IPS-20b (cell line): Measurements from ENCODE around the gene ITGA11.

Experiments used
- H3K27ac ChIP-seq: one replicate; pipeline ENCODE4 v1.5.1; 2013; ENCODE audit warnings: low read length
- H3K27me3 ChIP-seq: 2 replicates; pipeline ENCODE4 v1.6.1; 2013; ENCODE audit warnings: mild to moderate bottlenecking, low read length, inconsistent platforms; ENCODE audit not compliant: insufficient read depth
- H3K36me3 ChIP-seq: 2 replicates; pipeline ENCODE4 v1.6.1; 2013; ENCODE audit warnings: low read depth, mild to moderate bottlenecking, inconsistent platforms, low read length, moderate library complexity; ENCODE audit not compliant: insufficient read depth
- H3K4me1 ChIP-seq: 2 replicates; pipeline ENCODE4 v1.6.1; 2013; ENCODE audit warnings: mild to moderate bottlenecking, control low read depth, inconsistent platforms, low read length, moderate library complexity; ENCODE audit not compliant: insufficient read depth
- H3K4me3 ChIP-seq: 2 replicates; pipeline ENCODE4 v1.5.1; 2013; ENCODE audit warnings: mild to moderate bottlenecking, low read length, inconsistent platforms
- H3K9ac ChIP-seq: 2 replicates; pipeline ENCODE4 v1.6.1; 2013; ENCODE audit warnings: low read depth, mild to moderate bottlenecking, inconsistent platforms, low read length, moderate library complexity
- H3K9me3 ChIP-seq: 2 replicates; pipeline ENCODE4 v1.6.1; 2013; ENCODE audit warnings: mild to moderate bottlenecking, low read depth, low read length, inconsistent platforms; ENCODE audit not compliant: insufficient read depth

ITGA11 gene

DNA sequence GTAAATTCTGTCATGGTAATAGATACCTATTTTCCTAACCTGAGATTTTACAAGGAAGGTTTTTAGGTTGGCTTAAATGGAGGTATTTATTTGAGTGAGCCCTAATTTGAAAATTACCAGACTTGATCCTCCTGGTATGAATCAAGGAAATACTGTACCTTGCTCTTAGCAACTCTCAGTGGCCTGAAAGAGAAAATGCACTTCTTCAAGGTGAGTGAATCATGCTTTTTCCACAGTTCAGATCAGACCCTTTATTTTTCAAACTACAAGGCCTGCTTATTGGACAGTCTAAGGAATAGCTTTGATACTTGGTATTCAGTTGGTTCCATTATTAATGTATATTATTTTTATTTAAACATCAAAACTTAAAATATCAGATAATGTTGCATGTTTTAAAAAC lies 139.0 kb downstream of the ITGA11 start:
- H3K27ac ChIP-seq = no peak overlapping the region
- H3K36me3 ChIP-seq = peaks cover 50% of the 10 kb centered on the region
- H3K9me3 ChIP-seq = no peaks in the 10 kb centered on the region
- H3K9ac ChIP-seq = no peak overlapping the region
- no peaks in the 10 kb centered on the region for H3K27me3 ChIP-seq
- H3K4me1 ChIP-seq = peaks cover 12% of the 10 kb centered on the region; the same call in 1 of the 2 replicates
- no peak overlapping the region for H3K4me3 ChIP-seq

GRCh38 chr15:68292157-68292781 lies 139.7 kb downstream of the ITGA11 start:
- H3K4me3 ChIP-seq = no peak overlapping the region
- H3K27ac ChIP-seq = no peak overlapping the region
- peaks cover 45% of the 10 kb centered on the region for H3K36me3 ChIP-seq
- H3K9me3 ChIP-seq = no peaks in the 10 kb centered on the region
- H3K9ac ChIP-seq = no peak overlapping the region
- H3K4me1 ChIP-seq = peaks cover 12% of the 10 kb centered on the region; the same call in 1 of the 2 replicates
- H3K27me3 ChIP-seq = no peaks in the 10 kb centered on the region

- H3K36me3 ChIP-seq = peaks cover 50% of the 10 kb centered on the region
- peaks cover 17% of the 10 kb centered on the region; the same call in 1 of the 2 replicates for H3K4me1 ChIP-seq
- H3K9ac ChIP-seq = no peak overlapping the region
Observed at GRCh38 chr15:68290715-68291114, 141.2 kb downstream of the ITGA11 start.

GRCh38 chr15:68289621-68290352 lies 142.2 kb downstream of the ITGA11 start:
- H3K4me3 ChIP-seq = no peak overlapping the region
- H3K36me3 ChIP-seq = peaks cover 57% of the 10 kb centered on the region
- H3K9me3 ChIP-seq = no peaks in the 10 kb centered on the region
- H3K9ac ChIP-seq = no peak overlapping the region
- no peak overlapping the region for H3K27ac ChIP-seq
- H3K27me3 ChIP-seq = no peaks in the 10 kb centered on the region
- peaks cover 26% of the 10 kb centered on the region for H3K4me1 ChIP-seq

More at GRCh38 chr15:68290715-68291114, 141.2 kb downstream of the ITGA11 start:
- Histone ChIP-seq H3K9me3 (no peaks in the 10 kb centered on the region), H3K27me3 (no peaks in the 10 kb centered on the region), H3K4me3 (no peak overlapping the region), H3K27ac (no peak overlapping the region)

GRCh38 chr15:68289057-68289456 lies 142.9 kb downstream of the ITGA11 start:
- H3K27me3 ChIP-seq = no peaks in the 10 kb centered on the region
- H3K4me3 ChIP-seq = no peak overlapping the region
- no peaks in the 10 kb centered on the region for H3K9me3 ChIP-seq
- no peak overlapping the region for H3K9ac ChIP-seq
- peaks cover 64% of the 10 kb centered on the region for H3K36me3 ChIP-seq
- no peak overlapping the region for H3K27ac ChIP-seq
- H3K4me1 ChIP-seq = peaks cover 27% of the 10 kb centered on the region

GRCh38 chr15:68286256-68286655 lies 145.7 kb downstream of the ITGA11 start:
- H3K4me3 ChIP-seq = no peak overlapping the region
- no peaks in the 10 kb centered on the region for H3K9me3 ChIP-seq
- H3K27me3 ChIP-seq = no peaks in the 10 kb centered on the region
- H3K9ac ChIP-seq = no peak overlapping the region
- H3K4me1 ChIP-seq = peaks cover 27% of the 10 kb centered on the region
- H3K36me3 ChIP-seq = peaks cover 41% of the 10 kb centered on the region
- H3K27ac ChIP-seq = no peak overlapping the region

DNA sequence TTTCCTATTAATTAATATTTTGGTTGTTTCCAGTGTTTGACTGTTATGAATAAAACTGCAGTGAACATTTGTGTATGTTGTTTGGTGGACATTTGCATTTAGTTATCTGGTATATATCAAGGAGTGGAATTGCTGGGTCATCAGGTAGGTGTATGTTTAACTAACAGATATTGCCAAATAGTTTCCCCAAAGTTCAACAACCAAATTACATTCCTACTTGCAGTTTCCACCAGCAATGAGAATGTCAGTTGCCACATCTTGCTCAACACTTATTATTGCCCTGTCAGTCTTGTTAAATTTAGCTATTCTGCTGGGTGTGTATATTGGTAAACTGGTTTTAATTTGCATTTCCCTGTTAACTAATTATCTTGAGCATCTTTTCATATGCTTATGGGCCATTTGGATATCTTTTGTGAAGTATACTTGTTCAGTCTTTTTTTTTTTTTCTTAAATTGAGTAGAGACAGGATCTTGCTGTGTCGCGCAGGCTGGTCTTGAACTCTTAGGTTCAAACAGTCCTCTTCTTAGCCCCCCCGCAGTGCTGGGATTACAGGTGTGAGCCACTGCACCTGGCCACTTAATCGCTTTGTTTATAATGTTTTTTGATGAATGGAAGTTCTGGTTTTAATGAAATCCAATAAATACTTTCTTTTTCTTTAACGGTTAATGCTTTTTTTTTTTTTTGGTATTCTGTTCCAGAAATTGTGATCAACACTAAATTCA lies 146.5 kb downstream of the ITGA11 start:
- Histone ChIP-seq H3K4me3 (0 out of 2 replicates have a peak overlapping the region, but pooled peaks have one; percentile 10), H3K27me3 (no peaks in the 10 kb centered on the region), H3K4me1 (peaks cover 28% of the 10 kb centered on the region), H3K9me3 (no peaks in the 10 kb centered on the region), H3K27ac (no peak overlapping the region), H3K9ac (no peak overlapping the region), H3K36me3 (peaks cover 32% of the 10 kb centered on the region)

GRCh38 chr15:68284616-68285258 lies 147.2 kb downstream of the ITGA11 start:
- Histone ChIP-seq H3K9ac (no peak overlapping the region), H3K36me3 (peaks cover 28% of the 10 kb centered on the region), H3K4me1 (peaks cover 35% of the 10 kb centered on the region), H3K9me3 (no peaks in the 10 kb centered on the region), H3K27ac (no peak overlapping the region), H3K27me3 (no peaks in the 10 kb centered on the region), H3K4me3 (no peak overlapping the region)

- Histone ChIP-seq H3K4me1 (peaks cover 40% of the 10 kb centered on the region), H3K4me3 (no peak overlapping the region), H3K36me3 (peaks cover 22% of the 10 kb centered on the region), H3K27me3 (no peaks in the 10 kb centered on the region), H3K9ac (no peak overlapping the region), H3K9me3 (no peaks in the 10 kb centered on the region), H3K27ac (no peak overlapping the region)
Observed at GRCh38 chr15:68283401-68283800, 148.6 kb downstream of the ITGA11 start.

- peak overlapping the region; percentile 98 for H3K4me3 ChIP-seq
- no peak overlapping the region for H3K27ac ChIP-seq
- peak overlapping the region; percentile 56; the same call in 1 of the 2 replicates for H3K9ac ChIP-seq
- peaks cover 39% of the 10 kb centered on the region for H3K4me1 ChIP-seq
- peaks cover 16% of the 10 kb centered on the region for H3K36me3 ChIP-seq
- H3K27me3 ChIP-seq = no peaks in the 10 kb centered on the region
- H3K9me3 ChIP-seq = no peaks in the 10 kb centered on the region
Observed at GRCh38 chr15:68281008-68281407, 151.0 kb downstream of the ITGA11 start.
